ENCODE measurements around the gene TFPI. TPM values are rescaled to one million over a fixed set of nuclear protein-coding genes. Genes with fewer than 3 reads are reported as not detected.
"Not testable (repeated sequence)": the region's sequence is repeated elsewhere in the genome, so short reads cannot be mapped to it uniquely, and the experiment has no call there.

Gene TFPI
- 9.1 TPM for total RNA-seq

GRCh38 chr2:187554011-187554703, at the start of gene TFPI:
Gene TFPI (minus strand): TSS chr2:187554435. CDS start chr2:187503768, 50,667 bp downstream.
- ATAC-seq = no peak

- no peak for ATAC-seq
Observed at GRCh38 chr2:187594801-187595200, 40.6 kb upstream of the TFPI start.

- no peak for ATAC-seq
Observed at GRCh38 chr2:187593697-187594096, 39.5 kb upstream of the TFPI start.

- ATAC-seq = no peak
Observed at GRCh38 chr2:187593098-187593497, 38.9 kb upstream of the TFPI start.

DNA sequence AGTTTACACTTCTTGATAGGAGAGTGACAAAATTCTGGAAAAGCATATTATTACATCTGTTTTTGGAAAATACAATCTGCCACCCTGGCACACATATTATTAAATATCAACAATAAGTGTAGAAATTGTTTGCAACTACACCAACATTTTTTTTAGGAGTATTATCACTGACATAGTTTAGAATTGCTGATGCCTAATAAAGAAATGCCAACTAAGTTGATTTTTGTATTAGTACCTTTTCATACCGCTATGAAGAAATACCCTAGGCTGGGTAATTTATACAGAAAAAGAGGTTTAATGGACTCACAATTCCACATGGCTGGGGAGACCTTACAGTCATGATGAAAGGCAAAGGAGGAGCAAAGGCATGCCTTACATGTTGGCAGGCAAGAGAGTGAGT, 35.9 kb upstream of the TFPI start:
- no peak for ATAC-seq

GRCh38 chr2:187586011-187586641, 31.9 kb upstream of the TFPI start:
- no peak for ATAC-seq

- no peak for ATAC-seq
Observed at GRCh38 chr2:187581125-187581896, 27.1 kb upstream of the TFPI start.

DNA sequence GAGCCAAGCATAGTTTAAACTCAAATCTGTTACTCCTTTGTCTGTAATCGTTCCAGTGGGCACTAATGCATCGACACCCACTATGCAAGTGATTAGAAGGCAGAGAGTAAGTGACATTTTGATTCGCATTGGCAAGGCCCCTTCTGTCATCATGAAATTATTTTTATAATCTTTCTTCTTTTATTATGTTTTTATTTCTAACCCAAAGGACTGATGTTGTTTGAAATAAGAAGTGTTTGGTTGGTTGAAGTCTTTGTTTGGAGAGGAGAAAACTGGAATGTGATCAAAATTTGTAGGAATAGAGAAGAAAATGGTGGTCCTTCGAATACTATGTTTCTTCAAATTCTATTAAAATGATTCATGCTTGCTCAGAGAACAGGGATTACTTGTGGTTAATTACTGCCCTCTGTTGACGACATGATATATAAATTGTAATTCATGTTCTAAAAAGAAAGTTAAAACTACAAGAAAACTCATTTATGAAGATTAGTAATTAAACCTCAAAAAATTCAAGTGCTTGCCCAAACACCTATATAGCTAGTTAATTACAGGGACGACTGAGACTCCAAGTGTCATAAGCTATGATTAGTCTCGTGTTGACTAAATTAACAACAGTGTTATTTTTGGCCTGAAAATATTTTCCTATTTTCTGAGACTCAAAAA, 26.4 kb upstream of the TFPI start:
- ATAC-seq = no peak

DNA sequence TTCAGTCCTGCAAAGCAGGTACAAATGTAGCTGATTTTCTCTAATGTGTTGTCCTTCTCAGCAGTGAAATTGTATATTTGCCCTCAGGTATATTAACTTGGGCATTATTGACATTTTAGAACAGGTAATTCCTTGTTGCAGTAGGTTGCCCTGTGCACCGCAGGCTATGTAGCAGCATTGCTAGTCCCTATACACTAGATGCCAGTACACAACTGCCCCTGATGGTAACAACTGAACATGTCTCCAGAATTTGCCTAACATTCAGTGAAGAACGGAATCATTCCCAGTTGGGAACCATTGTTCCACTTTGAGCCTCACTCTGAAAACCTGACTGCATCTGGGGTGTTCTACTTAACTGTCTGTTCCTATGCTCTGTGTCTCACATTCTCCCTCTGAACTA, 23.1 kb upstream of the TFPI start:
- no peak for ATAC-seq

DNA sequence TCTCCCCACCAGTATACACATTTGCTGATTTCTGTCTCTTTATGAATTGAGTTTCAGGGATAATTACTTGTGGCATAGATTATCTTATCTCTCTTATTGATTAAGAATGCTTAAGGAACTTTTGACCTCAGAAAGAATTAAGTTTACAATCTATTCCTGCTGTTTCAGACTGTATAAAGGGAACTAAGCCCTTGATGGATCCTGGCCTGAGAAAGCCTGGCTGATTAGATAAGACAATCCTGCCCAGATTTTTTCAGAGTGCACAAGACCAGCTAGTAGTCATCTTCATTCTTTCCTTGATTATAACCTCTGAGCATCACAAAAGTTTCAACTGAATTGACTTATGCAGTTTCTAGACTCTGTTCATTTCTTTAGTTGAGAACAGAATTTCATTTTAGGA, 22.7 kb upstream of the TFPI start:
- no peak for ATAC-seq

DNA sequence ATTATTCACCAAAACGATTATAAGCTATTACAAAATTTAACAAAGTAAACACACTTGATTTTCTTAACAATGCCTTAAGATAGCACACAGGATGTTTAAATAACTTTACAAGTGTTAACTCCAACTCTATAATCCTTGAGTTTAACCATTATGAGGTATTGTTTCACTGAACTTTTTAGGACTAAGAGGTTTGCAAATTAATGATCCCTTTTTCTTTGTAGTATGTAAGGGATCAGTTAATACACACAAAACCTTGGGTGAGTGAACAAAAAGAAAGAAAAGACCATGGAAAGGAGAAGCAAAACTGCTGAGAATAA, 21.5 kb upstream of the TFPI start:
- ATAC-seq = no peak

GRCh38 chr2:187574969-187575750, 20.9 kb upstream of the TFPI start:
- no peak for ATAC-seq

GRCh38 chr2:187573722-187574121, 19.5 kb upstream of the TFPI start:
- no peak for ATAC-seq

- ATAC-seq = not testable (repeated sequence)
Observed at GRCh38 chr2:187571996-187572395, 17.8 kb upstream of the TFPI start.

DNA sequence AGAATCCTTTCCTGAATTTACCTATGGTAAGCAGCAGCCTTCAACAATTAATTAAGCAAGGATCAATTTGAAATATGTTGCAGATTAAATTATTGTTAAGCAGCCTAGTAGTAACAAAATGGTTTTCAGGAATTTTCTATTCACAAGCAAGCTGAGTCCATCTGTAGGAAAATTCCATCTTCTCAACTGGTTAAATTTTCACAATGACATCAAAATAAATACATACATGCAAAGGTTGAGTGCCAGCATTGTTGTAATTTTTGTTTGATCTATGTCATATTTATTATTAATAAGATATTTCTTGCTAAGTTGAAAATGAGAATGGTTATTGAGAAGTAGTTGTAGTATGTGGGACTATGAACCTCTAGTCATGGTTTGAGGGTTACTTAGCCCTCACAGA, 15.3 kb upstream of the TFPI start:
- ATAC-seq = no peak

DNA sequence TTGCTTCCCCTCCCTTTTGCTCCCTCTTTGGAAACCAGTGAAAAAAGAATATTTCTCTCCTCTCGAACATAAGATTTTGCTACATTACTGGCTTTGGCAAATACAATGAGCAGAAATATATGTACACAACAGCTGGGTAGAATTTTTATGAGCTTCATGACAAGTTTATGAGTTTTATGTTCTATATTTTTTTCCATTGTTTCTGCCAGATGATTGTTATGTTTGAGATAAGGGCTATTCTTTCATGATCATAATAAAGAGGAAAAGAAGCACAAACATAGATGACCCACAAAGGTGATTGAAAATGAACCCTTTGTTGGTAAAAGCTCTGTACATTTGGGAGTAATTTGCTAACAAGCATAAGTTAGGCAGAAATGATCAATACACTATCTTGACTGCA, 14.8 kb upstream of the TFPI start:
- no peak for ATAC-seq

DNA sequence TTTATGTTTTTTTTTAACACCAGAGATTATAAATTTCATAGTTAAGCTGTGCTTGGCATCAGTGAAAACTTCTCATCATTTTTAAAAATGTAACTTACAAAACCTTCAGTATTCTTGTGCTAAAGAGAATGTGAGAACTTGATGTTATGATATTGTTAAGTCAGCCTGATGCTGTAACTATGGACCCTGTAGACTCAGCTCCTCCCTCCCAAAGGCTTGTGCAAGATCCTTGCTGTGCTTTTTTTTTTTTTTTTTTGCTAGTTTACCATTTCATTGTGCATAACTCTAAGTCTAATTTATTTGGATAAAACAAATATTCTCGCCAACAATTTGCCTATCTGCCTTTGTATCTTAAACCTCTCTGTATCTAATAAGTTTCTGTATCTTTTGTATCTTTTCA, 12.9 kb upstream of the TFPI start:
- no peak for ATAC-seq

GRCh38 chr2:187566712-187567111, 12.5 kb upstream of the TFPI start:
- no peak for ATAC-seq

GRCh38 chr2:187566266-187566665, 12.0 kb upstream of the TFPI start:
- no peak for ATAC-seq

DNA sequence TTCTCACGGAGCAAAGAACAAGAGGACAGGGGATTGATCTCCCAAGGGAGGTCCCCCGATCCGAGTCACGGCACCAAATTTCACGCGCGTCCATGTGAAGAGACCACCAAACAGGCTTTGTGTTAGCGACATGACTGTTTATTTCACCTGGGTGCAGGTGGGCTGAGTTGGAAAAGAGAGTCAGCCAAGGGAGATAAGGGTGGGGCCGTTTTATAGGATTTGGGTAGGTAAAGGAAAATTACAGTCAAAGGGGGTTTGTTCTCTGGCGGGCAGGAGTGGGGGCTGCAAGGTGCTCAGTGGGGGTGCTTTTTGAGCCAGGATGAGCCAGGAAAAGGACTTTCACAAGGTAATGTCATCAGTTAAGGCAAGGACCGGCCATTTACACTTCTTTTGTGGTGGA, 11.4 kb upstream of the TFPI start:
- ATAC-seq = not testable (repeated sequence)

DNA sequence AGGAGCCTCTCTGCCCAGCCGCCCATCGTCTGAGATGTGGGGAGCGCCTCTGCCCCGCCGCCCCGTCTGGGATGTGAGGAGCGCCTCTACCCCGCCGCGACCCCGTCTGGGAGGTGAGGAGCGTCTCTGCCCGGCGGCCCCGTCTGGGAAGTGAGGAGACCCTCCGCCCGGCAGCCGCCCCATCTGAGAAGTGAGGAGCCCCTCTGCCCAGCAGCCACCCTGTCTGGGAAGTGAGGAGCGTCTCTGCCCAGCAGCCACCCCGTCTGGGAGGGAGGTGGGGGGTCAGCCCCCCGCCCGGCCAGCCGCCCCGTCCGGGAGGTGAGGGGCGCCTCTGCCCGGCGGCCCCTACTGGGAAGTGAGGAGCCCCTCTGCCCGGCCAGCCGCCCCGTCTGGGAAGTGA, 2.3 kb upstream of the TFPI start:
- not testable (repeated sequence) for ATAC-seq

DNA sequence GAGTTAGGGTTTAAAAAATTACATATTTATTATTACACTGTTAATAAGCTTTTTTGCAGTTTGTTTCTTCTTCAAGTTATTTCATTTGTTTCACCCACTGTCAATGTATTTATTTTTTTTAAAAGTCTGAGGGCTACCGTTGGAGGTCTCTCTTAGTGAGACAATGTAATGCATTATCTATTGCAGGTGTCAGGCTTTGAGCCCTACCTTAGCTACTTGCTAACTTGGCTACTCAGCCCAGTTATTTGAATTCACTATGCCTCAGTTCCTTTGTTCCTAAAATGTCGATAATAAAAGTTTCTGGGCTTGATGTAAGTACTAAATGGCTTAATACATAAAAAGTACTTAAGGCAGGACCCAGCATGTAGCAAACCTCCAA, 458 bp upstream of the TFPI start:
- ATAC-seq = no peak

Data from esophagus mucosa (tissue), 1 donor.